ENCODE measurements around the gene RILPL2.
"Not testable (repeated sequence)": the region's sequence is repeated elsewhere in the genome, so short reads cannot be mapped to it uniquely, and the experiment has no call there.

Gene RILPL2

DNA sequence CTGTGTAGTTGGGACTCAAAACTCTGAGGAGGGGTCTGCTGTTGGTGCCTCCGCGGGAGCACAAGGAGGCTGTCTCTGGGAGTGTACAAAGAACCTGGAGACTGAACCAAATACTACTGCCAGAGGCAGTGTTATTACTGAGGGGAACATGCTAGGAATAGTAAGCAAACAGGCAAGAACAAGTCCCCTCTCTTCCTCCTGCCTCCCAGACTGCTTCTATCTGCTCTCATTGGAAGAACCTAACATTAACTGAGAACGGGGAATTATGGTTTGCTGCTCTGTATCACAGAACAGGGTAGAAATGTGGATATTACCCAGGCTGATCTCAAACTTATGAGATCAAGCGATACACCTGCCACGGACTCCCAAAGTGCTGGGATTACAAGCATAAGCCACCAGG lies 57.1 kb downstream of the RILPL2 start:
- no peak for DNase-seq

DNA sequence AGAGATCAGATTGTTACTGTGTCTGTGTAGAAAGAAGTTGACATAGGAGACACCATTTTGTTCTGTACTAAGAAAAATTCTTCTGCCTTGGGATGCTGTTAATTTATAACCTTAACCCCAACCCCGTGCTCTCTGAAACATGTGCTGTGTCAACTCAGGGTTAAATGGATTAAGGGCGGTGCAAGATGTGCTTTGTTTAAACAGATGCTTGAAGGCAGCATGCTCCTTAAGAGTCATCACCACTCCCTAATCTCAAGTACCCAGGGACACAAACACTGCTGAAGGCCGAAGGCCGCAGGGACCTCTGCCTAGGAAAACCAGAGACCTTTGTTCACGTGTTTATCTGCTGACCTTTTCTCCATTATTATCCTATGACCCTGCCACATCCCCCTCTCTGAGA lies 64.1 kb downstream of the RILPL2 start:
- not testable (repeated sequence) for DNase-seq

DNA sequence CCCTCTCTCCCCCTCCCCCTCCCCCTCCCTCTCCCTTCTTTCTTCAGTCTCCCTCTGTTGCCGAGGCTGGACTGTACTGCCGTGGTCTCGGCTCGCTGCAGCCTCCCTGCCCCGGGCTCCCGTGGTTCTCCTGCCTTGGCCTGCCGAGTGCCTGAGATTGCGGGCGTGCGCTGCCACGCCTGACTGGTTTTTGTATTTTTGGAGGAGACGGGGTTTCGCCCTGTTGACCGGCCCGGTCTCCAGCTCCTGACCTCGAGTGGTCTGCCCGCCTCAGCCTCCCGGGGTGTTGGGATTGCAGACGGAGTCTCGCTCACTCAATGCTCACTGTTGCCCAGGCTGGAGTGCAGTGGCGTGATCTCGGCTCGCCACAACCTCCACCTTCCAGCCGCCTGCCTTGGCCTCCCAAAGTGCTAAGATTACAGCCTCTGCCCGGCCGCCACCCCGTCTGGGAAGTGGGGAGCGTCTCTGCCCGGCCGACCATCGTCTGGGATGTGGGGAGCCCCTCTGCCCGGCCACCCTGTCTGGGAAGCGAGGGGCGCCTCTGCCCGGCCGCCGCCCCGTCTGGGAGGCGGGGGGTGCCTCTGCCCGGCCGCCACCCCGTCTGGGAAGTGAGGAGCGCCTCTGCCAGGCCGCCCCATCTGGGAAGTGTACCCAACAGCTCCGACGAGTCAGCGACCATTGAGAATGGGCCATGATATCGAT lies 64.7 kb downstream of the RILPL2 start:
- DNase-seq = not testable (repeated sequence)

DNA sequence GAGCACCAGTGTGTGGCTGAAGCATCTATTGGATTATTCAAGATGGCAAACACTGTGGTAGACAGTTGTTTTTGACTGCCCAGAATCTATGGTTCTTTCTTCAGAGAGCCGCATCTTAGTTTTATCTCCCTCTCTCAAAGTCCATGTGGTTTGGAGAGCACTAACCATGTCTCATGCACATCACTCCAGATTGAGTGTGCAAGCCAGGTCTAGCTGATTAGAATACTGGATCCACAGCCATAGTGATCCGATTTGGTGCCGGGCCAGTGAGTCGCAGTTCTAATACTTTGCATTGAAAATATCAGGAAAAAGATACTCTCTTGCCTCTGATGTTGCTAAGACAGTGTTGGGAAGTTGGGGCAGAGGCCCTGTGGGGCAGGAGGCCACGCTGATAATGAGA lies 67.3 kb downstream of the RILPL2 start:
- no peak for DNase-seq

DNA sequence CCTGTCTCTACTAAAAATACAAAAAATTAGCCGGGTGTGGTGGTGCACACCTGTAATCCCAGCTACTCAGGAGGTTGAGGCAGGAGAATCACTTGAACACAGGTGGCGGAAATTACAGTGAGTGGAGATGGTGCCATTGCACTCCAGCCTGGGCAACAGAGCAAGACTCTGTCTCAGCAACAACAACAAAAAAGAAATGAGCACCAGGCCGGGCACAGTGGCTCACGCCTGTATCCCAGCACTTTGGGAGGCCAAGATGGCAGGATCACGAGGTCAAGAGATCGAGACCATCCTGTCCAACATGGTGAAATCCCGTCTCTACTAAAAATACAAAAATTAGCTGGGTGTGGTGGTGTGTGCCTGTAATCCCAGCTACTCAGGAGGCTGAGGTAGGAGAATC lies 68.1 kb downstream of the RILPL2 start:
- not testable (repeated sequence) for DNase-seq

DNA sequence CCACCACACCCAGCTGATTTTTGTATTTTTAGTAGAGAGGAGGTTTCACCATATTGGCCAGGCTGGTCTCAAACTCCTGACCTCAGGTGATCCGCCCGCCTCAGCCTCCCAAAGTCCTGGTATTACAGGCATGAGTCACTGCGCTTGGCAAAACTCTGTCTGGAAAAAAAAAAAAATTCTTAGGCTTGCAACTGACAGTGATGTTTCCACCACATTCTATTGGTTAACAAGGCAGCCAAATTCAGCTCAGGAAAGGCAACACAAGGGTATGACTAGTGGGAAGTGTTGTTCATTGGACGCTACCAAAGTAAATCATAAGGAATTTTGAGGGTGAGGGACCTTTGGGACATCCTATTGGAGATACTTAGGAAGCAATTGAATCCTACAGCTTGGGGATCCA lies 69.0 kb downstream of the RILPL2 start:
- no peak for DNase-seq

Measured in T-helper 2 cell (primary cell).